Astrocyte of the cerebellum (primary cell): ENCODE measurements around the gene CNTNAP1.
A peak's percentile ranks its signal among the peaks of the same experiment; 100 is the strongest.

Experiments used
- DNase-seq: peaks from one replicate; pipeline ENCODE4 v3.0.0-alpha.2; 2011; ENCODE audit warnings: low read depth
- H3K4me3 ChIP-seq: 2 replicates; pipeline ENCODE4 v1.5.1; 2011; ENCODE audit warnings: mild to moderate bottlenecking, low read depth, low read length, moderate library complexity
- CTCF ChIP-seq: IDR thresholded peaks from 2 replicates; pipeline ENCODE4 v1.5.1; 2012; ENCODE audit warnings: low read length, low read depth, moderate library complexity, mild to moderate bottlenecking; ENCODE audit errors: missing control alignments
- in situ Hi-C: cut with HindIII; loops from 2 replicates; pipeline ENCODE4 v1.10.0; 2017; ENCODE audit warnings: low sequenced_read_pairs

Gene CNTNAP1

GRCh38 chr17:42675348-42675964 lies 6.9 kb upstream of the CNTNAP1 start:
- TF ChIP-seq CTCF, result no peak
- H3K4me3 ChIP-seq, result peak overlapping the region; percentile 63
- DNase-seq, result no peak
- in situ Hi-C loops, result no loop called here

- DNase-seq, result no peak
- H3K4me3 ChIP-seq, result peak overlapping the region; percentile 63
- TF ChIP-seq CTCF, result no peak
- in situ Hi-C loops, result no loop called here
Observed at GRCh38 chr17:42675965-42676423, 6.3 kb upstream of the CNTNAP1 start.

GRCh38 chr17:42676424-42677011 lies 5.8 kb upstream of the CNTNAP1 start, which contains the start of gene PLEKHH3:
TSS of gene PLEKHH3 (minus strand) at chr17:42676994. CDS start at chr17:42676563, 431 bp downstream.
- H3K4me3 ChIP-seq, result peak within 1 kb of the TSS; percentile 63
- TF ChIP-seq CTCF, result no peak
- in situ Hi-C loops, result no loop called here
- DNase-seq, result no peak

- no peak for TF ChIP-seq CTCF
- H3K4me3 ChIP-seq, result peak overlapping the region; percentile 63
- in situ Hi-C loops, result no loop called here
- DNase-seq, result peak; percentile 100
Observed at GRCh38 chr17:42677012-42677857, 5.1 kb upstream of the CNTNAP1 start.

GRCh38 chr17:42677921-42678781 lies 4.2 kb upstream of the CNTNAP1 start:
- in situ Hi-C loops, result no loop called here
- no peak for TF ChIP-seq CTCF
- peak overlapping the region; percentile 48 for H3K4me3 ChIP-seq

More at GRCh38 chr17:42677921-42678781, 4.2 kb upstream of the CNTNAP1 start:
- DNase-seq, result no peak
